Fibroblast of villous mesenchyme (primary cell): ENCODE results near the gene RBKS. TPM values are rescaled to one million over a fixed set of nuclear protein-coding genes. Genes with fewer than 3 reads are reported as not detected.

Source experiments
- DNase-seq: peaks from one replicate; pipeline ENCODE4 v3.0.0-alpha.2; 2010; ENCODE audit warnings: low read depth
- H3K4me3 ChIP-seq: 2 replicates; pipeline ENCODE4 v1.5.1; 2011; ENCODE audit warnings: low read depth, mild to moderate bottlenecking, low read length
- CTCF ChIP-seq: IDR thresholded peaks from 2 replicates; pipeline ENCODE4 v1.5.1; 2012; ENCODE audit warnings: low read depth, mild to moderate bottlenecking, low read length; ENCODE audit not compliant: insufficient read depth
- total RNA-seq: library from RNA; depleted of rRNA; stranded (reverse); fragments of >200 nt; gene quantifications from 2 replicates; pipeline ENCODE4 v1.2.3, GENCODE V29; 2012

Gene RBKS
- total RNA-seq, 1 donor = 1.3 TPM

- TF ChIP-seq CTCF = no peak
- DNase-seq = no peak
- H3K4me3 ChIP-seq = no peak overlapping the region
Observed at GRCh38 chr2:27863146-27863545, 27.0 kb downstream of the RBKS start.

- peak; percentile 70 for DNase-seq
- TF ChIP-seq CTCF = no peak
- no peak overlapping the region for H3K4me3 ChIP-seq
Observed at GRCh38 chr2:27860111-27860510, 30.1 kb downstream of the RBKS start.

- peak; percentile 75 for DNase-seq
- H3K4me3 ChIP-seq = no peak overlapping the region
- TF ChIP-seq CTCF = no peak
Observed at GRCh38 chr2:27857417-27858172, 32.6 kb downstream of the RBKS start.

- DNase-seq = no peak
- TF ChIP-seq CTCF = no peak
- no peak overlapping the region for H3K4me3 ChIP-seq
Observed at GRCh38 chr2:27856956-27857355, 33.2 kb downstream of the RBKS start.

- no peak for DNase-seq
- TF ChIP-seq CTCF = no peak
- H3K4me3 ChIP-seq = no peak overlapping the region
Observed at GRCh38 chr2:27856386-27856785, 33.8 kb downstream of the RBKS start.

GRCh38 chr2:27855476-27855875, 34.7 kb downstream of the RBKS start:
- DNase-seq = peak; percentile 58
- no peak overlapping the region for H3K4me3 ChIP-seq
- TF ChIP-seq CTCF = no peak
